B cell (primary cell): ENCODE results near the gene RHOT2. TPM values are rescaled to one million over a fixed set of nuclear protein-coding genes. Genes with fewer than 3 reads are reported as not detected.

Source experiments
- ATAC-seq: fragments of 200-7000 bp; cut with Tn5 transposase; one replicate; pipeline ENCODE4 v1.10.0; 2021; ENCODE audit warnings: low read depth, mild to moderate bottlenecking, moderate number of reproducible peaks, moderate library complexity
- CTCF ChIA-PET: fragments of 350-600 bp; sonication (Branson Sonifier 250); formaldehyde crosslinking; loops from one replicate; lab custom pipeline; 2021; ENCODE audit warnings: antibody characterized with exemption, inconsistent platforms; lab: Charles Lee
- POLR2A ChIA-PET: fragments of 350-600 bp; sonication (Branson Sonifier 250); formaldehyde crosslinking; loops from one replicate; lab custom pipeline; 2021; ENCODE audit warnings: antibody characterized with exemption; lab: Charles Lee
- DNase-seq: peaks from one replicate; pipeline ENCODE4 v3.0.0; 2013
- H2AFZ ChIP-seq: 2 replicates; pipeline ENCODE4 v1.6.1; 2012; ENCODE audit warnings: mild to moderate bottlenecking, low read depth, low read length; ENCODE audit not compliant: insufficient read depth, poor library complexity, severe bottlenecking
- H3K27ac ChIP-seq, 2 donors: 1 replicate in 1 of 2; 2 replicates in 1 of 2; pipeline ENCODE4 v1.5.1; 2012 to 2013; ENCODE audit warnings: low read length in 2 of 2, mild to moderate bottlenecking in 2 of 2, moderate library complexity in 1 of 2
- H3K27me3 ChIP-seq, 4 experiments: fragments of 200-600 bp in 1 of 4; sonication (generic) in 1 of 4; replicated peaks in 1 of 4; 1 replicate in 2 of 4; 2 replicates in 2 of 4; pipeline versions ENCODE4 v1.6.1 to v1.7.0; 2013 to 2016; ENCODE audit warnings: low read length in 3 of 4, mild to moderate bottlenecking in 2 of 4, mixed read lengths in 1 of 4, moderate library complexity in 1 of 4; ENCODE audit not compliant: insufficient read depth in 4 of 4, control insufficient read depth in 3 of 4; ENCODE audit errors: control extremely low read depth in 1 of 4
- H3K36me3 ChIP-seq, 2 experiments: replicated peaks in 1 of 2; 1 replicate in 1 of 2; 2 replicates in 1 of 2; pipeline versions ENCODE4 v1.6.1 to v1.7.1; 2013; ENCODE audit warnings: low read length in 1 of 2; ENCODE audit not compliant: insufficient read depth in 2 of 2, control insufficient read depth in 1 of 2; ENCODE audit errors: control extremely low read depth in 1 of 2, extremely low read depth in 1 of 2
- H3K4me1 ChIP-seq, 2 donors: fragments of 200-600 bp in 1 of 2; sonication (generic) in 1 of 2; 1 replicate in 1 of 2; 2 replicates in 1 of 2; pipeline versions ENCODE4 v1.5.1 to v1.6.1; 2013 to 2017; ENCODE audit warnings: low read length in 2 of 2; ENCODE audit not compliant: control insufficient read depth in 2 of 2, insufficient read depth in 2 of 2
- H3K4me2 ChIP-seq: replicated peaks from 2 replicates; pipeline ENCODE3; 2012; ENCODE audit warnings: mild to moderate bottlenecking, low read depth, low read length; ENCODE audit not compliant: poor library complexity, severe bottlenecking
- H3K4me3 ChIP-seq, 5 experiments: fragments of 200-600 bp in 1 of 5; sonication (generic) in 1 of 5; 1 replicate in 3 of 5; 2 replicates in 2 of 5; pipeline versions ENCODE4 v1.5.1 to v1.7.0; 2011 to 2016; ENCODE audit warnings: low read length in 4 of 5, mild to moderate bottlenecking in 4 of 5, low read depth in 2 of 5, control low read depth in 1 of 5, moderate library complexity in 1 of 5; ENCODE audit not compliant: insufficient read depth in 1 of 5; ENCODE audit errors: control extremely low read depth in 1 of 5, extremely low read depth in 1 of 5
- H3K79me2 ChIP-seq: fragments of 200-600 bp; sonication (generic); one replicate; pipeline ENCODE4 v1.6.0; 2016; ENCODE audit warnings: low read length; ENCODE audit not compliant: control insufficient read depth, insufficient read depth
- H3K9ac ChIP-seq: fragments of 200-600 bp; sonication (generic); 2 replicates; pipeline ENCODE4 v1.6.1; 2017; ENCODE audit warnings: mild to moderate bottlenecking, low read length, moderate library complexity
- H3K9me3 ChIP-seq, 3 donors: one replicate each; pipeline versions ENCODE4 v1.6.1 to v1.7.1; 2013; ENCODE audit warnings: low read length in 2 of 3; ENCODE audit not compliant: control insufficient read depth in 2 of 3, insufficient read depth in 1 of 3; ENCODE audit errors: control extremely low read depth in 1 of 3
- H4K20me1 ChIP-seq: 2 replicates; pipeline ENCODE4 v1.6.0; 2012; ENCODE audit warnings: mild to moderate bottlenecking, low read length; ENCODE audit not compliant: insufficient read depth, control insufficient read depth, poor library complexity, severe bottlenecking
- H3K27ac Mint-ChIP-seq: one replicate; pipeline ENCODE4 v1.8.0; 2021; ENCODE audit warnings: mixed read lengths
- H3K27me3 Mint-ChIP-seq: one replicate; pipeline ENCODE4 v1.8.0; 2021; ENCODE audit warnings: mixed read lengths
- H3K4me1 Mint-ChIP-seq: one replicate; pipeline ENCODE4 v1.8.0; 2021; ENCODE audit warnings: mixed read lengths
- H3K4me3 Mint-ChIP-seq: one replicate; pipeline ENCODE4 v1.8.0; 2021; ENCODE audit warnings: mixed read lengths
- H3K9me3 Mint-ChIP-seq: one replicate; pipeline ENCODE4 v1.8.0; 2022; ENCODE audit warnings: mixed read lengths; ENCODE audit not compliant: insufficient read depth
- CTCF ChIP-seq: fragments of 200-600 bp; IDR thresholded peaks from one replicate; pipeline ENCODE4 v1.8.0; 2022; ENCODE audit warnings: antibody characterized with exemption, mild to moderate bottlenecking
- EZH2 ChIP-seq: IDR thresholded peaks from 2 replicates; pipeline ENCODE4 v1.6.1; 2012; ENCODE audit warnings: borderline replicate concordance, low read depth, mild to moderate bottlenecking, moderate library complexity, low read length; ENCODE audit not compliant: insufficient read depth, poor library complexity, severe bottlenecking
- WGBS: methylation state at CpG from one replicate; pipeline ENCODE4 v1.1.5; 2013; ENCODE audit warnings: missing lambda C conversion rate; ENCODE audit not compliant: insufficient coverage; 5-methylcytosine and 5-hydroxymethylcytosine counted together
- intact Hi-C: fragments of 100-400 bp; cut with micrococcal nuclease; formaldehyde crosslinking; loops from one replicate; pipeline ENCODE4 v1.10.0; 2022
- polyA plus RNA-seq: library from polyadenylated mRNA; depleted of rRNA; stranded (reverse); fragments of >200 nt; gene quantifications from 2 replicates; pipeline ENCODE4 v1.2.3, GENCODE V29; 2012
- total RNA-seq, 2 donors: library from RNA; stranded (reverse); fragments of 120-200 nt in 1 of 2; gene quantifications; 1 replicate in 1 of 2; 2 replicates in 1 of 2; pipeline versions ENCODE4 v1.2.3 to v1.2.4, GENCODE V29; 2013 to 2022

The RHOT2 gene
- total and polyA plus RNA-seq, 2 donors (not counting 1 experiment from before 2014, with no cell fraction given) = 207 to 461 TPM

DNA sequence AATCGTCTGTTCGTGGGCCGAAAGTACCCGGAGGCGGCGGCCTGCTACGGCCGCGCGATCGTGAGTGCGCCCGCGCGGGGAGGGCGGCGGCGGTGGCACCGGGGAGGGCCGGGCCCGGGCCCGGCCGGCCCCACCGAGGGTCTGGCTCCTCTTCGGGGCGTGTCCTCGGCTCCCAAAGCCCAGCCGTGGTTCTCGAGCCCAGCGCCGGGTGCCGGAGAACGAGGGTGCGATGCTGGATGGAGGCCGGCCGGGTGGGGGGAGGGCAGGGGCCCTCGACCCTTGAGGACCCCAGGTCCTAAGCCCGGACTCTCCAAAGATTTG, 12.7 kb downstream of the RHOT2 start:
- ATAC-seq (no peak), DNase-seq (no peak)
- TF ChIP-seq EZH2 = no peak
- no peak for TF ChIP-seq CTCF
- Mint-ChIP-seq H3K27ac (peak overlapping the region; percentile 65), H3K27me3 (no peaks in the 10 kb centered on the region), H3K4me3 (peak overlapping the region; percentile 89), H3K9me3 (no peaks in the 10 kb centered on the region), H3K4me1 (peaks cover 38% of the 10 kb centered on the region)
- H3K27me3 ChIP-seq = peaks cover 0 to 15% (median 6%) of the 10 kb centered on the region in 4 experiments
- peaks cover 28 to 65% of the 10 kb centered on the region in 2 donors for H3K4me1 ChIP-seq
- POLR2A ChIA-PET = interaction anchor here (0.8 to 1.1 kb wide), 2 partner anchors 10 to 154 kb away, joined by 3 to 6 read pairs; partner anchors contain the start of gene WDR24
- peak overlapping the region; percentile 85 for H2AFZ ChIP-seq
- CTCF ChIA-PET = interaction anchor here (0.8 to 1.4 kb wide), 2 partner anchors 10 to 13 kb away, joined by 3 to 7 read pairs; partner anchors contain the start of genes RHOT2 and WDR24
- intact Hi-C loops = loop anchor here (5.0 kb wide), 1 partner anchor 42 kb away; the partner anchor contains the start of gene ANTKMT
- peak overlapping the region; percentile 22 to 84 (median 65) for H3K4me3 ChIP-seq
- H3K4me2 ChIP-seq = peak overlapping the region; percentile 99
- H4K20me1 ChIP-seq = peaks cover 31% of the 10 kb centered on the region
- peak overlapping the region; percentile 67 for H3K9ac ChIP-seq
- peaks cover 0 to 17% of the 10 kb centered on the region in 2 experiments for H3K36me3 ChIP-seq
- under 1% methylated on average over 38 of the region's 38 CpGs for WGBS
- peaks cover 32% of the 10 kb centered on the region for H3K79me2 ChIP-seq
- peak overlapping the region in 1 of 2 donors; percentile 81 for H3K27ac ChIP-seq
- H3K9me3 ChIP-seq = peaks cover 0 to 7% (median 0%) of the 10 kb centered on the region in 3 donors
